ENCODE data around the gene DUSP11. TPM values are rescaled to one million over a fixed set of nuclear protein-coding genes. Genes with fewer than 3 reads are reported as not detected.

DUSP11 gene
- total and polyA plus RNA-seq, 9 of the 15 experiments (the other 6 are each of a cell fraction or from before 2014, with no cell fraction given), result 20.7 to 79.8 (median 29.3) TPM

DNA sequence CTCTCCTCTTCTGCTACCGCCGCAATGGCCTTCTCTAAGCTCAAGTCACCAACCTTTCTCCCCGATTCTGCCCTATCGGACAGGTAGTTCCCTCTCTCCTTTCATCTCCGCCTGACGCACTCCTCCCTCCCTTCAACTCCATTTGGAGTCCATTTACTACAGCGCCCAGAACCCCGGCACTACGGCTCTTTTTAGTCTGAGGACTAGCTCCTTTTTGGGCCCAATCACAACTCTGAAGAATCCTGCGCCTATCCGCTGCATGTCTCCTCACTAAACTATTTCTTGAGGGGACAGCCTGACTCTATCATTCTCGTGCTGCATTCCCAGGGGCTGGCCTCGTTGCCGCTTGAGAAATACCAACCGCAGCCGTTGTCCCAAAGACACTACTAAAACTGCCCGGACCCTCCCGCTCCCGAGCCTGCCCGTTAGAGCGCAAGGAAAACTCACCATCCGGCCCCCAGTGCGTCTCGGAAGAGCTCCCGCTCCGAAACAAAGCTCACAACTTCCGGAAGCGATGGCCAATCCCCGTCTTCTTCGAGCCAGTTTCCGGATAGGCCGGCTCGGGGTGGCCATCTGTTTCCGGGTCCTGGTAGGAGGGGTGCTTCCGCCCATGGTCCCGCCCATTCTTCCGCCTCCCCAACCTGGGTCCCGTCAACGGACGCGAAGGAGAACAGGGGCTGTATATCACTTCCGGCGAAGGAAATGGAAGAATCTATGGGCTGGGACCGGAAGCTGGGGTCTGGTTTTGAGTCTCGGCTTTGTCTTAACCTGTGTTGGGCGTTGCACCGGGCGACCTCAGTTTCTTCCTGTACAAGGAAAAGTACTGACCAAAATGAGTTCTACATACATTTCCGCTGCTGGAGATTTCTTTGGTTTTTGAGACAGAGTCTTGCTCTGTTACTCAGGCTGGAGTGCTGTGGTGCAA is 42.8 kb downstream of the DUSP11 start, which contains the start of gene TPRKB (continued):
- TF ChIP-seq, protein P1, sequence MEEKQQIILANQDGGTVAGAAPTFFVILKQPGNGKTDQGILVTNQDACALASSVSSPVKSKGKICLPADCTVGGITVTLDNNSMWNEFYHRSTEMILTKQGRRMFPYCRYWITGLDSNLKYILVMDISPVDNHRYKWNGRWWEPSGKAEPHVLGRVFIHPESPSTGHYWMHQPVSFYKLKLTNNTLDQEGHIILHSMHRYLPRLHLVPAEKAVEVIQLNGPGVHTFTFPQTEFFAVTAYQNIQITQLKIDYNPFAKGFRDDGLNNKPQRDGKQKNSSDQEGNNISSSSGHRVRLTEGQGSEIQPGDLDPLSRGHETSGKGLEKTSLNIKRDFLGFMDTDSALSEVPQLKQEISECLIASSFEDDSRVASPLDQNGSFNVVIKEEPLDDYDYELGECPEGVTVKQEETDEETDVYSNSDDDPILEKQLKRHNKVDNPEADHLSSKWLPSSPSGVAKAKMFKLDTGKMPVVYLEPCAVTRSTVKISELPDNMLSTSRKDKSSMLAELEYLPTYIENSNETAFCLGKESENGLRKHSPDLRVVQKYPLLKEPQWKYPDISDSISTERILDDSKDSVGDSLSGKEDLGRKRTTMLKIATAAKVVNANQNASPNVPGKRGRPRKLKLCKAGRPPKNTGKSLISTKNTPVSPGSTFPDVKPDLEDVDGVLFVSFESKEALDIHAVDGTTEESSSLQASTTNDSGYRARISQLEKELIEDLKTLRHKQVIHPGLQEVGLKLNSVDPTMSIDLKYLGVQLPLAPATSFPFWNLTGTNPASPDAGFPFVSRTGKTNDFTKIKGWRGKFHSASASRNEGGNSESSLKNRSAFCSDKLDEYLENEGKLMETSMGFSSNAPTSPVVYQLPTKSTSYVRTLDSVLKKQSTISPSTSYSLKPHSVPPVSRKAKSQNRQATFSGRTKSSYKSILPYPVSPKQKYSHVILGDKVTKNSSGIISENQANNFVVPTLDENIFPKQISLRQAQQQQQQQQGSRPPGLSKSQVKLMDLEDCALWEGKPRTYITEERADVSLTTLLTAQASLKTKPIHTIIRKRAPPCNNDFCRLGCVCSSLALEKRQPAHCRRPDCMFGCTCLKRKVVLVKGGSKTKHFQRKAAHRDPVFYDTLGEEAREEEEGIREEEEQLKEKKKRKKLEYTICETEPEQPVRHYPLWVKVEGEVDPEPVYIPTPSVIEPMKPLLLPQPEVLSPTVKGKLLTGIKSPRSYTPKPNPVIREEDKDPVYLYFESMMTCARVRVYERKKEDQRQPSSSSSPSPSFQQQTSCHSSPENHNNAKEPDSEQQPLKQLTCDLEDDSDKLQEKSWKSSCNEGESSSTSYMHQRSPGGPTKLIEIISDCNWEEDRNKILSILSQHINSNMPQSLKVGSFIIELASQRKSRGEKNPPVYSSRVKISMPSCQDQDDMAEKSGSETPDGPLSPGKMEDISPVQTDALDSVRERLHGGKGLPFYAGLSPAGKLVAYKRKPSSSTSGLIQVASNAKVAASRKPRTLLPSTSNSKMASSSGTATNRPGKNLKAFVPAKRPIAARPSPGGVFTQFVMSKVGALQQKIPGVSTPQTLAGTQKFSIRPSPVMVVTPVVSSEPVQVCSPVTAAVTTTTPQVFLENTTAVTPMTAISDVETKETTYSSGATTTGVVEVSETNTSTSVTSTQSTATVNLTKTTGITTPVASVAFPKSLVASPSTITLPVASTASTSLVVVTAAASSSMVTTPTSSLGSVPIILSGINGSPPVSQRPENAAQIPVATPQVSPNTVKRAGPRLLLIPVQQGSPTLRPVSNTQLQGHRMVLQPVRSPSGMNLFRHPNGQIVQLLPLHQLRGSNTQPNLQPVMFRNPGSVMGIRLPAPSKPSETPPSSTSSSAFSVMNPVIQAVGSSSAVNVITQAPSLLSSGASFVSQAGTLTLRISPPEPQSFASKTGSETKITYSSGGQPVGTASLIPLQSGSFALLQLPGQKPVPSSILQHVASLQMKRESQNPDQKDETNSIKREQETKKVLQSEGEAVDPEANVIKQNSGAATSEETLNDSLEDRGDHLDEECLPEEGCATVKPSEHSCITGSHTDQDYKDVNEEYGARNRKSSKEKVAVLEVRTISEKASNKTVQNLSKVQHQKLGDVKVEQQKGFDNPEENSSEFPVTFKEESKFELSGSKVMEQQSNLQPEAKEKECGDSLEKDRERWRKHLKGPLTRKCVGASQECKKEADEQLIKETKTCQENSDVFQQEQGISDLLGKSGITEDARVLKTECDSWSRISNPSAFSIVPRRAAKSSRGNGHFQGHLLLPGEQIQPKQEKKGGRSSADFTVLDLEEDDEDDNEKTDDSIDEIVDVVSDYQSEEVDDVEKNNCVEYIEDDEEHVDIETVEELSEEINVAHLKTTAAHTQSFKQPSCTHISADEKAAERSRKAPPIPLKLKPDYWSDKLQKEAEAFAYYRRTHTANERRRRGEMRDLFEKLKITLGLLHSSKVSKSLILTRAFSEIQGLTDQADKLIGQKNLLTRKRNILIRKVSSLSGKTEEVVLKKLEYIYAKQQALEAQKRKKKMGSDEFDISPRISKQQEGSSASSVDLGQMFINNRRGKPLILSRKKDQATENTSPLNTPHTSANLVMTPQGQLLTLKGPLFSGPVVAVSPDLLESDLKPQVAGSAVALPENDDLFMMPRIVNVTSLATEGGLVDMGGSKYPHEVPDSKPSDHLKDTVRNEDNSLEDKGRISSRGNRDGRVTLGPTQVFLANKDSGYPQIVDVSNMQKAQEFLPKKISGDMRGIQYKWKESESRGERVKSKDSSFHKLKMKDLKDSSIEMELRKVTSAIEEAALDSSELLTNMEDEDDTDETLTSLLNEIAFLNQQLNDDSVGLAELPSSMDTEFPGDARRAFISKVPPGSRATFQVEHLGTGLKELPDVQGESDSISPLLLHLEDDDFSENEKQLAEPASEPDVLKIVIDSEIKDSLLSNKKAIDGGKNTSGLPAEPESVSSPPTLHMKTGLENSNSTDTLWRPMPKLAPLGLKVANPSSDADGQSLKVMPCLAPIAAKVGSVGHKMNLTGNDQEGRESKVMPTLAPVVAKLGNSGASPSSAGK (IDR thresholded peaks at IDR 0.05), result no peak; the same call in 1 of the 2 replicates
- no peak for TF ChIP-seq NONO (IDR thresholded peaks at IDR 0.05; ENCODE audit: low read depth in 2 of 2, low read length in 1 of 2)
- TF ChIP-seq CBX3 (IDR thresholded peaks at IDR 0.05; ENCODE audit: borderline replicate concordance in 1 of 2, low read length in 2 of 2), result peak in 1 of 2 experiments; percentile 99; a peak in 2 of 3 replicates
- no peak for TF ChIP-seq YBX1 (IDR thresholded peaks at IDR 0.05)
- TF ChIP-seq ZNF584 (CRISPR knock-in tag; IDR thresholded peaks at IDR 0.05; ENCODE audit: low read depth), result no peak
- TF ChIP-seq SMARCE1 (IDR thresholded peaks at IDR 0.05), result no peak
- TF ChIP-seq ZNF76 (CRISPR knock-in tag; IDR thresholded peaks at IDR 0.05; ENCODE audit: borderline replicate concordance), result no peak
- TF ChIP-seq, protein P2, sequence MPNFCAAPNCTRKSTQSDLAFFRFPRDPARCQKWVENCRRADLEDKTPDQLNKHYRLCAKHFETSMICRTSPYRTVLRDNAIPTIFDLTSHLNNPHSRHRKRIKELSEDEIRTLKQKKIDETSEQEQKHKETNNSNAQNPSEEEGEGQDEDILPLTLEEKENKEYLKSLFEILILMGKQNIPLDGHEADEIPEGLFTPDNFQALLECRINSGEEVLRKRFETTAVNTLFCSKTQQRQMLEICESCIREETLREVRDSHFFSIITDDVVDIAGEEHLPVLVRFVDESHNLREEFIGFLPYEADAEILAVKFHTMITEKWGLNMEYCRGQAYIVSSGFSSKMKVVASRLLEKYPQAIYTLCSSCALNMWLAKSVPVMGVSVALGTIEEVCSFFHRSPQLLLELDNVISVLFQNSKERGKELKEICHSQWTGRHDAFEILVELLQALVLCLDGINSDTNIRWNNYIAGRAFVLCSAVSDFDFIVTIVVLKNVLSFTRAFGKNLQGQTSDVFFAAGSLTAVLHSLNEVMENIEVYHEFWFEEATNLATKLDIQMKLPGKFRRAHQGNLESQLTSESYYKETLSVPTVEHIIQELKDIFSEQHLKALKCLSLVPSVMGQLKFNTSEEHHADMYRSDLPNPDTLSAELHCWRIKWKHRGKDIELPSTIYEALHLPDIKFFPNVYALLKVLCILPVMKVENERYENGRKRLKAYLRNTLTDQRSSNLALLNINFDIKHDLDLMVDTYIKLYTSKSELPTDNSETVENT (CRISPR knock-in tag; IDR thresholded peaks at IDR 0.05), result peak; percentile 44; the same call in 1 of the 2 replicates
- TF ChIP-seq CCNT2 (IDR thresholded peaks at IDR 0.05; ENCODE audit: borderline replicate concordance, extremely low read depth, insufficient read length, low read depth, low read length), result no peak
- peak; percentile 94 for TF ChIP-seq POLR2A (conservative IDR thresholded peaks at IDR 0.05)
- TF ChIP-seq NR4A1 (CRISPR knock-in tag; IDR thresholded peaks at IDR 0.05), result no peak
- TF ChIP-seq NR4A1 (tag; IDR thresholded peaks at IDR 0.05), result no peak
- TF ChIP-seq ZNF140 (CRISPR knock-in tag; IDR thresholded peaks at IDR 0.05), result no peak
